ENCODE measurements around the gene NDC1.

NDC1 gene

GRCh38 chr1:53799141-53799540 lies 39.0 kb downstream of the NDC1 start:
- Histone ChIP-seq H3K27ac (ENCODE audit: low read length) (no peak overlapping the region), H3K4me1 (ENCODE audit: insufficient read depth, low read length) (no peaks in the 10 kb centered on the region), H2AFZ (ENCODE audit: low read depth, low read length) (no peak overlapping the region), H3K36me3 (ENCODE audit: insufficient read depth, low read length) (peaks cover 93% of the 10 kb centered on the region), H4K20me1 (ENCODE audit: insufficient read depth, low read length) (peaks cover 5% of the 10 kb centered on the region; the same call in 1 of the 2 replicates), H3K9ac (ENCODE audit: low read depth, low read length) (no peak overlapping the region), H3K79me2 (ENCODE audit: insufficient read depth, low read length) (no peaks in the 10 kb centered on the region), H3K9me3 (ENCODE audit: insufficient read depth, low read length, severe bottlenecking) (no peaks in the 10 kb centered on the region), H3K4me3 (ENCODE audit: low read depth in 1 of 2, low read length in 2 of 2) (no peak overlapping the region), H3K4me2 (ENCODE audit: insufficient read depth, low read length) (no peak overlapping the region), H3K27me3 (ENCODE audit: insufficient read depth, low read length, poor library complexity) (no peaks in the 10 kb centered on the region)
- DNase-seq, result no peak
- ATAC-seq (ENCODE audit: insufficient read depth, low read depth), result no peak
- TF ChIP-seq CTCF (IDR thresholded peaks at IDR 0.05; ENCODE audit: borderline replicate concordance, extremely low read depth, low read length, poor library complexity, severe bottlenecking), result no peak
- TF ChIP-seq EZH2 (IDR thresholded peaks at IDR 0.05; ENCODE audit: borderline replicate concordance, low read depth, low read length, severe bottlenecking), result no peak

DNA sequence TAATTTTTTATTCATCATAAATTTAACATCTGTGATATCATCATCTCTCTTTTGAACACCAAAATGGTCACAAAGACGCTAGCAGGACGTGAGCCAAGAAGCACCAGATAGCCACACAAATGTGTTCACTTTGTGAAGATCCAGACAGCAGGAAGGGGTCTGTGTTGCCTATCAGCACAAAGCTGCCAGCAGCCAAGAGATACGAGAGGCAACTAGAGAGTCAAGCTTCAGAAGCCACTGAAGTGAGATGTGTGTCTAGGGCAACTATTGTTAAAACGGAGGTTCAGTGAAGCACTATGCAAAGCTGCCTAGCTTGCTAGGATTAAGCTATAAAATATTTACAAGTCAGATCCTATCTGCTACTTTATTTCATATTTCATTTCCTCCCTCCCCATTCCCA lies 45.3 kb downstream of the NDC1 start:
- peaks cover 88% of the 10 kb centered on the region for H3K36me3 ChIP-seq (ENCODE audit: insufficient read depth, low read length)

DNA sequence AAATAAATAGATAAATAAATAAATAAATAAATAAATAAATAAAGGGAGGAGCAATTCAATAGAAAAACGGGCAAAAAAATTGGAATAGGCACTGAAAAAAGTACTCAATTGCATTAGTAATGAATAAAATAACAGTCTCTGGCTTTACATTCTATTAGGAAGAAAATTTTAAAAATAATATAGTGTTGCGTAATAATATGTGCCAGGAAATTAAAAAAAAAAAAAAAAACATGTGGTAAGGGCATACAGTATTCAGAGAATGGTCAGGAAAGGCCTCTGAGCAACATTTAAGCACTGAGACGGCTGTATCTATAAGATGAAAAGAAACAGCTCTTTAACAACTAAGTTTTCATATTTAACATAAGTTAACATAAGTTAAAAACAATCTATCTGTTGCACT lies 50.4 kb downstream of the NDC1 start:
- H3K4me3 ChIP-seq (ENCODE audit: low read depth in 1 of 2, low read length in 2 of 2), result no peak overlapping the region
- no peak for TF ChIP-seq CTCF (IDR thresholded peaks at IDR 0.05; ENCODE audit: borderline replicate concordance, extremely low read depth, low read length, poor library complexity, severe bottlenecking)
- no peak for TF ChIP-seq EZH2 (IDR thresholded peaks at IDR 0.05; ENCODE audit: borderline replicate concordance, low read depth, low read length, severe bottlenecking)
- H3K27me3 ChIP-seq (ENCODE audit: insufficient read depth, low read length, poor library complexity), result no peaks in the 10 kb centered on the region
- no peaks in the 10 kb centered on the region for H3K9me3 ChIP-seq (ENCODE audit: insufficient read depth, low read length, severe bottlenecking)
- ATAC-seq (ENCODE audit: insufficient read depth, low read depth), result no peak
- no peaks in the 10 kb centered on the region for H3K79me2 ChIP-seq (ENCODE audit: insufficient read depth, low read length)
- no peak overlapping the region for H3K4me2 ChIP-seq (ENCODE audit: insufficient read depth, low read length)
- H2AFZ ChIP-seq (ENCODE audit: low read depth, low read length), result no peak overlapping the region
- H4K20me1 ChIP-seq (ENCODE audit: insufficient read depth, low read length), result no peaks in the 10 kb centered on the region
- peaks cover 85% of the 10 kb centered on the region for H3K36me3 ChIP-seq (ENCODE audit: insufficient read depth, low read length)
- H3K9ac ChIP-seq (ENCODE audit: low read depth, low read length), result no peak overlapping the region
- DNase-seq, result no peak
- H3K4me1 ChIP-seq (ENCODE audit: insufficient read depth, low read length), result no peaks in the 10 kb centered on the region
- H3K27ac ChIP-seq (ENCODE audit: low read length), result no peak overlapping the region

More for the DNA sequence above, 45.3 kb downstream of the NDC1 start:
- TF ChIP-seq CTCF (IDR thresholded peaks at IDR 0.05; ENCODE audit: borderline replicate concordance, extremely low read depth, low read length, poor library complexity, severe bottlenecking) (no peak), EZH2 (IDR thresholded peaks at IDR 0.05; ENCODE audit: borderline replicate concordance, low read depth, low read length, severe bottlenecking) (no peak)
- H3K9ac ChIP-seq (ENCODE audit: low read depth, low read length), result no peak overlapping the region
- H3K4me3 ChIP-seq (ENCODE audit: low read depth in 1 of 2, low read length in 2 of 2), result no peak overlapping the region
- H3K4me2 ChIP-seq (ENCODE audit: insufficient read depth, low read length), result no peak overlapping the region
- no peaks in the 10 kb centered on the region for H3K9me3 ChIP-seq (ENCODE audit: insufficient read depth, low read length, severe bottlenecking)
- H3K4me1 ChIP-seq (ENCODE audit: insufficient read depth, low read length), result no peaks in the 10 kb centered on the region
- no peaks in the 10 kb centered on the region for H3K79me2 ChIP-seq (ENCODE audit: insufficient read depth, low read length)
- H2AFZ ChIP-seq (ENCODE audit: low read depth, low read length), result no peak overlapping the region
- DNase-seq (no peak), ATAC-seq (ENCODE audit: insufficient read depth, low read depth) (no peak)
- no peaks in the 10 kb centered on the region for H3K27me3 ChIP-seq (ENCODE audit: insufficient read depth, low read length, poor library complexity)
- no peak overlapping the region for H3K27ac ChIP-seq (ENCODE audit: low read length)
- peaks cover 5% of the 10 kb centered on the region; the same call in 1 of the 2 replicates for H4K20me1 ChIP-seq (ENCODE audit: insufficient read depth, low read length)

DNA sequence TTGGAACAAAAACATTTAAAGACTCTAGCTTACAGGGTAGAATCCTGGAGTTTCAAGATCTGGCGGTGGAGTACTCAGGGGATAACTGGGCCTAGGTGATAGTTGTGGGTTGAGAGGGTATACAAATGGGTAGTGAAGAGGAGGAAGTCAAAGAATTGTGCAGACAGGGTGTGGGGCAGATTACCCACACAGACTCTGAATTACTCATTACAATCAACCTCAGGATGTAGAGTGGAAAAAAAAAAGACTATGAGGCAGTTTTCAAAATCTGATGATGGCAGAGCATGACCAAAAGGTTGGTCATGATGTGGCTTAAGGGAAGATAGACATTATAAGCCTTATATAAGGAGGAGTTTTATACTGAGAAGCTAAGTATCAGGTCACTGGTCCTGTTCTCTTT lies 55.0 kb downstream of the NDC1 start:
- DNase-seq (no peak), ATAC-seq (ENCODE audit: insufficient read depth, low read depth) (no peak)
- no peak overlapping the region for H2AFZ ChIP-seq (ENCODE audit: low read depth, low read length)
- H3K9me3 ChIP-seq (ENCODE audit: insufficient read depth, low read length, severe bottlenecking), result no peaks in the 10 kb centered on the region
- 0 out of 2 replicates have a peak, but pooled peaks cover 2% of the 10 kb centered on the region for H3K79me2 ChIP-seq (ENCODE audit: insufficient read depth, low read length)
- H3K9ac ChIP-seq (ENCODE audit: low read depth, low read length), result no peak overlapping the region
- no peak overlapping the region for H3K27ac ChIP-seq (ENCODE audit: low read length)
- no peaks in the 10 kb centered on the region for H3K4me1 ChIP-seq (ENCODE audit: insufficient read depth, low read length)
- H3K4me3 ChIP-seq (ENCODE audit: low read depth in 1 of 2, low read length in 2 of 2), result no peak overlapping the region
- no peak overlapping the region for H3K4me2 ChIP-seq (ENCODE audit: insufficient read depth, low read length)
- H3K36me3 ChIP-seq (ENCODE audit: insufficient read depth, low read length), result peaks cover 88% of the 10 kb centered on the region
- H4K20me1 ChIP-seq (ENCODE audit: insufficient read depth, low read length), result no peaks in the 10 kb centered on the region
- H3K27me3 ChIP-seq (ENCODE audit: insufficient read depth, low read length, poor library complexity), result no peaks in the 10 kb centered on the region
- TF ChIP-seq CTCF (IDR thresholded peaks at IDR 0.05; ENCODE audit: borderline replicate concordance, extremely low read depth, low read length, poor library complexity, severe bottlenecking), result no peak
- no peak for TF ChIP-seq EZH2 (IDR thresholded peaks at IDR 0.05; ENCODE audit: borderline replicate concordance, low read depth, low read length, severe bottlenecking)

Measured in DND-41 (cell line).